ENCODE data around the gene OR51I1. TPM values are rescaled to one million over a fixed set of nuclear protein-coding genes. Genes with fewer than 3 reads are reported as not detected.

Gene OR51I1
- total RNA-seq, 1 donor from 2014 or later, result not detected

DNA sequence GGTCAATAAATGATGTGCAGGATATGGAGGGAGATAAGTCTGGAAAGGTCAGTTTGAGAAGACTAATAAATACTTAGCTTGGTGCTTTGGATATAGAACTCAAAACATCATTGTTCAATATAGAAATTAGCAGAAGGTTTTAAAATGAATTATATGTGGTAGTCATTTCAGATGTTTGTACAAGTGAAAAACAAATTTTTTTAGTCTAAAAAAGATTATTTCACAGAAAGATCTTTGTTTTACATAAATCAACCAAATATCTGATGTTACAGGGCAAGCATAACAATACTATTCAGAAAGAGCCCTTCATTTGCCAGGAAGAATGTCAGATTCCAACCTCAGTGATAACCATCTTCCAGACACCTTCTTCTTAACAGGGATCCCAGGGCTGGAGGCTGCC is 47.1 kb upstream of the OR51I1 start, which contains the start of gene OR52D1:
Gene OR52D1, plus strand, starts transcription at position 301 of the 400 bp plus-strand sequence. Its CDS starts 22 bp downstream, at position 323.
- H2AFZ ChIP-seq (replicated peaks), result no peak within 1 kb of the TSS
- no peak for DNase-seq (ENCODE audit: low spot score)
- H3K4me2 ChIP-seq, result no peak within 1 kb of the TSS
- H3K27me3 ChIP-seq, result no peaks in the 10 kb centered on the region
- H3K9me3 ChIP-seq (ENCODE audit: low read depth), result no peaks in the 10 kb centered on the region
- H3F3A ChIP-seq (ENCODE audit: low read depth), result no peaks in the 10 kb centered on the region
- H3K4me3 ChIP-seq, result no peak within 1 kb of the TSS
- H3K9ac ChIP-seq, result no peak within 1 kb of the TSS
- H3K27ac Mint-ChIP-seq, result no peak within 1 kb of the TSS
- H3K4me1 ChIP-seq, result peaks cover 4% of the 10 kb centered on the region
- no peaks in the 10 kb centered on the region for H3K36me3 ChIP-seq
- H3K27me3 Mint-ChIP-seq (ENCODE audit: insufficient read depth, low read depth), result no peaks in the 10 kb centered on the region
- no peaks in the 10 kb centered on the region for H3K4me1 Mint-ChIP-seq
- H3K79me2 ChIP-seq (ENCODE audit: low read depth), result no peaks in the 10 kb centered on the region
- no peak within 1 kb of the TSS for H3K4me3 Mint-ChIP-seq
- no peak within 1 kb of the TSS for H3K27ac ChIP-seq
- no peaks in the 10 kb centered on the region for H3K9me3 Mint-ChIP-seq
- no peaks in the 10 kb centered on the region for H3K36me3 Mint-ChIP-seq
- H4K20me1 ChIP-seq (ENCODE audit: low read depth), result no peaks in the 10 kb centered on the region
- TF ChIP-seq EZH2phosphoT487 (IDR thresholded peaks at IDR 0.05), result no peak
- TF ChIP-seq, protein P1, sequence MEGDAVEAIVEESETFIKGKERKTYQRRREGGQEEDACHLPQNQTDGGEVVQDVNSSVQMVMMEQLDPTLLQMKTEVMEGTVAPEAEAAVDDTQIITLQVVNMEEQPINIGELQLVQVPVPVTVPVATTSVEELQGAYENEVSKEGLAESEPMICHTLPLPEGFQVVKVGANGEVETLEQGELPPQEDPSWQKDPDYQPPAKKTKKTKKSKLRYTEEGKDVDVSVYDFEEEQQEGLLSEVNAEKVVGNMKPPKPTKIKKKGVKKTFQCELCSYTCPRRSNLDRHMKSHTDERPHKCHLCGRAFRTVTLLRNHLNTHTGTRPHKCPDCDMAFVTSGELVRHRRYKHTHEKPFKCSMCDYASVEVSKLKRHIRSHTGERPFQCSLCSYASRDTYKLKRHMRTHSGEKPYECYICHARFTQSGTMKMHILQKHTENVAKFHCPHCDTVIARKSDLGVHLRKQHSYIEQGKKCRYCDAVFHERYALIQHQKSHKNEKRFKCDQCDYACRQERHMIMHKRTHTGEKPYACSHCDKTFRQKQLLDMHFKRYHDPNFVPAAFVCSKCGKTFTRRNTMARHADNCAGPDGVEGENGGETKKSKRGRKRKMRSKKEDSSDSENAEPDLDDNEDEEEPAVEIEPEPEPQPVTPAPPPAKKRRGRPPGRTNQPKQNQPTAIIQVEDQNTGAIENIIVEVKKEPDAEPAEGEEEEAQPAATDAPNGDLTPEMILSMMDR (IDR thresholded peaks at IDR 0.05), result no peak
- TF ChIP-seq EZH2 (IDR thresholded peaks at IDR 0.05), result no peak

DNA sequence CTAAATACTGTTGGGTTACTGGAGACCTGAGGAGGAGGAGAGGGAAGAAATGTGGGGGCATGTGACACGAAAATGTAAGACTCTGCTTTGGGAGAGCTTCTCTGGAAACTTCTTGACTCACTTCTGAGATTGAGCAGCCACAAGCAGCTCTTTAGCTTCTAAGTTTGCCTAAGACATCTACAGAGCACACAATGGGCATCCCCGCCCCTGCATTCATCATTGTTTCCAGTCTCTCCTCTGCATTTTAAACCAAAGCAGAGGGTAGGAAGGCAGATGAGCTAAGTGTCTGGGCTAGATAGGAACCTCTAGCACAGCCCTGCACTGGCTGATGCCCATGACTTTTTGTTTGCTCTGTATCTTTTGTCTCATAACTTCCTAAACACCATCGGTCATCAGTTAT is 45.1 kb upstream of the OR51I1 start:
- Histone ChIP-seq H3K27ac (no peak overlapping the region), H3K27me3 (no peaks in the 10 kb centered on the region), H3K4me3 (no peak overlapping the region), H3K36me3 (no peaks in the 10 kb centered on the region), H4K20me1 (ENCODE audit: low read depth) (no peaks in the 10 kb centered on the region), H3K4me1 (peaks cover 4% of the 10 kb centered on the region), H3K9ac (no peak overlapping the region), H3K4me2 (no peak overlapping the region), H3K9me3 (ENCODE audit: low read depth) (no peaks in the 10 kb centered on the region), H3K79me2 (ENCODE audit: low read depth) (no peaks in the 10 kb centered on the region), H2AFZ (replicated peaks) (no peak overlapping the region), H3F3A (ENCODE audit: low read depth) (no peaks in the 10 kb centered on the region)
- no peak for DNase-seq (ENCODE audit: low spot score)
- no peaks in the 10 kb centered on the region for H3K9me3 Mint-ChIP-seq
- TF ChIP-seq EZH2 (IDR thresholded peaks at IDR 0.05), result no peak
- TF ChIP-seq EZH2phosphoT487 (IDR thresholded peaks at IDR 0.05), result no peak
- TF ChIP-seq, protein P1 (IDR thresholded peaks at IDR 0.05), result no peak
- no peaks in the 10 kb centered on the region for H3K27me3 Mint-ChIP-seq (ENCODE audit: insufficient read depth, low read depth)
- no peak overlapping the region for H3K27ac Mint-ChIP-seq
- no peaks in the 10 kb centered on the region for H3K4me1 Mint-ChIP-seq
- H3K4me3 Mint-ChIP-seq, result no peak overlapping the region
- H3K36me3 Mint-ChIP-seq, result no peaks in the 10 kb centered on the region

DNA sequence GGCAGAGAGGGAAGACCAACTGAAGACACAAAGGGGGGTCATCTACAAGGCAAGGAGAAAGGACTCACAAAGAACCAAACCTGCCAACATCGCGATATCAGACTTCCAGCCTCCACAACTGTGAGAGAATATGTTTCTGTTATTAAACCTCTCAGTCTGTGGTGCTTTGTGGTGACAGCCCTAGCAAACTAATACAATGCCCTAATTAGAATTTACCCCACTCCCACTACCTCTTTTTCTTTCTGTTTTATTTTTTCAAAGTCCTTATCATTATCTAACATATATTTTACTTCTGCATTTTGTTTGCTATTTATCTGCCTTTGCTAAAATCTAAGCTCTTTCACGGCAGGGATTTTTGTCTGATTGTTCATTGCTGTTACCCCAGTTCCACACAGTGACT is 44.7 kb upstream of the OR51I1 start:
- Histone ChIP-seq H3K4me3 (no peak overlapping the region), H3K36me3 (no peaks in the 10 kb centered on the region), H3K4me2 (no peak overlapping the region), H4K20me1 (ENCODE audit: low read depth) (no peaks in the 10 kb centered on the region), H3F3A (ENCODE audit: low read depth) (no peaks in the 10 kb centered on the region), H3K4me1 (peaks cover 4% of the 10 kb centered on the region), H3K9me3 (ENCODE audit: low read depth) (no peaks in the 10 kb centered on the region), H3K9ac (no peak overlapping the region), H3K27me3 (no peaks in the 10 kb centered on the region), H2AFZ (replicated peaks) (no peak overlapping the region), H3K27ac (no peak overlapping the region), H3K79me2 (ENCODE audit: low read depth) (no peaks in the 10 kb centered on the region)
- H3K9me3 Mint-ChIP-seq, result no peaks in the 10 kb centered on the region
- DNase-seq (ENCODE audit: low spot score), result no peak
- TF ChIP-seq, protein P1 (IDR thresholded peaks at IDR 0.05), result no peak
- H3K4me3 Mint-ChIP-seq, result no peak overlapping the region
- H3K4me1 Mint-ChIP-seq, result no peaks in the 10 kb centered on the region
- H3K36me3 Mint-ChIP-seq, result no peaks in the 10 kb centered on the region
- H3K27ac Mint-ChIP-seq, result no peak overlapping the region
- H3K27me3 Mint-ChIP-seq (ENCODE audit: insufficient read depth, low read depth), result no peaks in the 10 kb centered on the region
